Left colon (tissue), 2 donors: ENCODE data around the gene KCNK17. TPM values are rescaled to one million over a fixed set of nuclear protein-coding genes. Genes with fewer than 3 reads are reported as not detected.
"Not testable (repeated sequence)": the region's sequence is repeated elsewhere in the genome, so short reads cannot be mapped to it uniquely, and the experiment has no call there.

Experiments
- ATAC-seq: fragments of 200-7000 bp; cut with Tn5 transposase; one replicate; pipeline ENCODE4 v1.9.1; 2020; ENCODE audit warnings: mild to moderate bottlenecking, moderate library complexity
- DNase-seq, 2 donors: peaks; one replicate each; pipeline ENCODE4 v3.0.0-alpha.2; 2020
- intact Hi-C, 2 donors: fragments of 100-400 bp; cut with DNase I in 1 of 2; cut with micrococcal nuclease in 1 of 2; formaldehyde crosslinking; loops; one replicate each; pipeline versions ENCODE4 v1.11.2 to v1.14.0; 2022; cut with DNase I, micrococcal nuclease
- total RNA-seq, 2 donors: library from RNA; stranded (reverse); fragmentation: NEBNext Ultra II Directional; extraction: Animal tissue kit (Norgen Biotek cat#: 25700); gene quantifications; one replicate each; pipeline ENCODE4 v1.2.1, GENCODE V29; 2021
- donor health status: DM: no; HTN: no; CAD: no.
- donor health status: DM: yes; HTN: yes; CAD: no.

KCNK17 gene
- total RNA-seq, 2 donors from 2014 or later = 0.14 to 0.18 TPM

- intact Hi-C loops = loop anchor here in 1 of 2 donors (10.0 kb wide), 2 partner anchors 333 to 433 kb away; no protein-coding TSS in a partner anchor
- ATAC-seq (no peak), DNase-seq (no peak)
Observed at GRCh38 chr6:39307462-39307861, 6.8 kb downstream of the KCNK17 start.

DNA sequence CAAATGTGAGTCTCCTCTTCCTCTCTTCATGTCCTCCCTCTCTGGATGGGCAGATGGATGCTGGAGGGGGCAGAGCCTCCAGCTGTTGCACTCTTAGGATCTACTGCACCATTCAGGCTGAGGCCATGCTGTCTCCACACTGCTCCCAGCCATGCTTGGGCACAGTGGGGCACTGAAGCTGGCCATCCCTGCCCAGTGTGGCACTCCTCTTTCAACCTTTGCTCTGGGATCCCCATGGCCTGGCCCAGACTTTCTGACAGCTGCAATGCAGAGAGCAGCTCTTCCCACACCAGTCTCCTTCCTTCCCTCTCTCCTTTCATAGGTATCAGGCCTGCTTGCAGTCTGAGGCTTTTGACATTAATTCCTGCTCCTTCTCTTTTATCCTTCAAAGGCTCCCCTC is 9.3 kb downstream of the KCNK17 start:
- intact Hi-C loops = loop anchor here (5.0 to 10.0 kb wide), 3 partner anchors 138 to 430 kb away; no protein-coding TSS in a partner anchor
- no peak for DNase-seq
- peak; percentile 47 for ATAC-seq

- ATAC-seq (peak; percentile 11), DNase-seq (no peak)
- intact Hi-C loops = loop anchor here (5.0 to 10.0 kb wide), 3 partner anchors 136 to 429 kb away; no protein-coding TSS in a partner anchor
Observed at GRCh38 chr6:39303425-39304153, 10.6 kb downstream of the KCNK17 start.

DNA sequence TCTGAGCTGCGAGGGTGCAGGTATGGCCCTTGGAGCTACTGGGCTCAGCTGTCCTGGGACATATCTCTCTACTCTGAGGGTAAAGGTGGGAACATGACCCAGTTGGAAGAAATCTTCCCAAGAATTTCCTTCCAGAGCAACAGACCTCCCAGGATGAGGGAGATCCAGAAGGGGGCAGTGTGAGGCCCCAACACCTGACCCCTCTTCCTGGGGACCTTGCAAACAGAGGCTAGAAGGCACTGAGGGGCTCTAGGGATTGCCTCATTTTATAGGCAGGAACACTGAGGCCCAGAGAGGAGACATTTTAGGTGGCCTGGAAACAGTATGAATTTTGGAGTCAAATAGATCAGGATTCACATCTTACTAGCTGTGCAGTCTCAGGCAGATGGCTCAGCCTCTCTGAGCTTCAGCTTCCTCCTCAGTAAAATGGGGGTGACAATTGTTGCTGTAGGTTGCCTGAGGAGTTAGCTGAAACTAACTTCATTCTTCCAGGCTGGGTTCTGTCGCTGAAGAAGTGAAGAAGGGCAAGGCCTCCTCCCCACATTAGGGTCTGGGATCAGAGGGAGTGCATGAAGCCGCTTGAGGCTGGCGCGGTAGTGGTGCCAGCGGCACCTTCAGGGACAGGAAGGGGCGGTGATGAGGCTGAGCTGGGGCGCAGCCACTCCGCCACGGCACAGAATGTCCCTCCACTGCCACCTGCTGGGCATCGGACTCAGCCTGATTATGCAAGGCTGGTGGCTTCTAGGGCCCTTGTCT is 11.4 kb downstream of the KCNK17 start:
- peak; percentile 95 for ATAC-seq
- peak; percentile 78 to 97 for DNase-seq
- intact Hi-C loops = loop anchor here (5.0 to 10.0 kb wide), 3 partner anchors 136 to 428 kb away; no protein-coding TSS in a partner anchor

GRCh38 chr6:39302011-39302410 is 12.2 kb downstream of the KCNK17 start:
- ATAC-seq (no peak), DNase-seq (no peak)
- intact Hi-C loops = loop anchor here (5.0 to 10.0 kb wide), 3 partner anchors 135 to 427 kb away; no protein-coding TSS in a partner anchor

DNA sequence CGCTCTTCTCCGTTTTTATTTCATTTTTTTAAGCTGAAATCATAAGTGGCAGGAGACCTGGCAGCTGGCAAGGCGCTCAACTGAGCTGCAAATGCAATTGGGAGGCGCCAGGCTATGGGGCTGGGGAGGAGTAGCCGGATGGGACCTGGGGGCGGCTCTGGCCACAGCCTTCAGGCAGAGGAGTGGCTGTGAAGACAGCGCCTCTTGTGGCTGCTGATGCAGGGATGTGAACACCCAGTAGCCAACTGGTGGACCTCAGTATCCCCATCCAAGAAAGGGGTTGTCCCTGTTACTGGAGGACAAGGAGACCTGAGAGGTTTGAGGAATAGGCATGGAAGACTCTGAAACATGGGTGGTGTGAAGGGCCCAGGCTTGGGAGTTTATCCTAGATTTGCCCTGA is 12.6 kb downstream of the KCNK17 start:
- ATAC-seq (no peak), DNase-seq (no peak)
- intact Hi-C loops = loop anchor here (5.0 to 10.0 kb wide), 3 partner anchors 134 to 427 kb away; no protein-coding TSS in a partner anchor

GRCh38 chr6:39300739-39301138 is 13.5 kb downstream of the KCNK17 start:
- no peak for DNase-seq
- intact Hi-C loops = loop anchor here (5.0 to 10.0 kb wide), 3 partner anchors 133 to 426 kb away; no protein-coding TSS in a partner anchor
- no peak for ATAC-seq

GRCh38 chr6:39298061-39298460 is 16.2 kb downstream of the KCNK17 start:
- no peak for ATAC-seq
- no peak for DNase-seq

DNA sequence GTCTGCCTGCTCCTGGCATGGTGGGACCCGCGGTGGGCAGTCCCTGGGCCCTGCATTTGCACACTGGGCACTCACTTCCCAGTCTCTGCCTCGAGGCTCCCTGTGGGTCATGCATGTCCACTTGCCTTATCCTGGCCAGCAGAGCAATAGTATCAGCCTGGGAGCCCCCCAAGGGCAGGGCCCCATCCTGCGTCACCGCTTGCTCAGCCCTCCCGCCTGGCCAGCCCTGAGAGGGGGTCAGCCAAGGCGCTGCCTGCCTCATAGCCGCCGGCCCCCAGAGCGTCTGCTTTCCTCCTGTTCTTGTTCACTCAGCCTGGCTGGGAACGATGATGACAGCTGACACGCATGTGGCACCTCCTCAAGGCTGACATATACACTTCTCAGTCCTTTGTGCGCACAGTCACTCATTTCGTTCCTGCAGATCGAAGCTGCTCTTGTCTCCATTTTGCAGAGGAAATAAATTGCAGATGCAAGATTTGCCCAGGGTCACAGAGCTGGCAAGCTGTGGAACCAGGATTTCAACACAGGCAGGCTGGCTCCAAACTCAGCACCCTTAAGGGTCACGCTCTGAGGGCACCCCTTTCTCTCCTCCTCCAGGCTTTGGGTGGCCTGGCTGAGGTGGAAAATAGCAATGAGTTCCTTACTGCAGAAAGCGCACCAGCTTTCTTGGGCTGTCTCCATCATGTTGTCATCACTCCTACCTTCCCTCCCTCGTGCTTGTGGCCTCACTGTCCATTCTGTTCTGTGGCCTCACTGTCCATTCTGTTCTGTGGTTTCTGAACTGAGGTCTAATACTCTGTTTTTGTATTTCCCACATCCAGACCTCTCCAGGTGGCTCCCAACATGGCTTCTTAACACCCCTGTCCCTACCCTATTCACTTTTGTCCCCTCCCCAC is 17.2 kb downstream of the KCNK17 start:
- no peak for DNase-seq
- intact Hi-C loops = no loop called here
- no peak for ATAC-seq

More at GRCh38 chr6:39298061-39298460, 16.2 kb downstream of the KCNK17 start:
- intact Hi-C loops = no loop called here

DNA sequence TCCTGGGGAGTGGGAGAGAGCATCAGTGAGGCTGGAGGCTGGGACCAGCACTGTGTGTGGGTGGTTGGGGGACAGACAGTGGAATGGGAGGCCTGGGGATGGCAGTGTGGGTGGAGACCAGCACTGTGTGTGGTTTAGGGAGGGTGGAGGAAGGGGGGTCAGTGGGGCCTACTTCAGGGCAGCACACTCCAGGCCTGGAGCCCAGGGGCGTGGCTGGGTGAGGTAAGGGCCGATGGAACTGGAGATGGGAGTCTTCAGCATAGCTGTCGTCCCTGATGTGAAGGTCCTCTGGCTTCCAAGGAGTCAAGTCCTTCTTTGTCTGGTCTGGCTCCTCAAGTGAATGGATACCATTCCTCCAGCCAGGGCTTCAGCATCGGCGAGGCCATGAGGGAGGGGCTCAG is 18.6 kb downstream of the KCNK17 start:
- DNase-seq (no peak), ATAC-seq (peak; percentile 61)
- intact Hi-C loops = no loop called here

DNA sequence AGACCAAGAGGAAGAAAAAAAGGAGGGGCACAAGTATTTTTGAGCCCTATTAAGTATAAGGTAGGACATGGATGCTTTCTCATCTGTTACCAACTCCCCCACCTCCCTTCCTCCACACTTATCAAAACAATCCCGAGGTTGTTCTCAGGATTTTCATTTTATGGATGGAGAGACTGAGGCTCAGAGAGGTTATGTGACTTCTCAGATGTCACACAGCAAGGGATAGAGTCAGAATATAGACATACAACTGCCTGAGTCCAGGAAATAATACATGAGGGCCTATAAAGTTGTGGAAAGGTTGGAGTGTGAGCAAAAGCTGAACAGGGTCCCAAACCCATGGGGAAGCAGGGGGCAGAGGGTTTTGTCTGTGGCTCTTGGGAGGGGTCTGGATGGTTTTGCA is 19.3 kb downstream of the KCNK17 start:
- intact Hi-C loops = no loop called here
- no peak for ATAC-seq
- no peak for DNase-seq

DNA sequence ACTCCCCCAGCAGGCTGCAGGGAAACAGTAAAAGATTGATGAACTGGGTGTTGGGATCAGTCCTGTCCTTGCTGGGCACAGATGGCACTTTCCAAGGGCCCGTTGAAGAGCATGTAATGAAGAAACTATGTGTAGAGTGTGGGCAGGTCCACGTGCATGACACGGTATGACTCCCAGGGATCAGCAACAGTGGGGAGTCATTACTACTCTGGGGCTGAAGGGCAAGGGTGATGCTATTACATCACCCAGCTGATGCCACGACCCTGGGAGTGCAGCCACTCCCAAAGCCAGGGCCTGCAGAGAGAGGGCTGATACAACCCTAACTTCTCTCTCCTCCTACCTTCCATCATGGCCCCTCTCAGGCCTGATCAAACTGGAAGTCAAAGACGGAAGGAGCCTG is 20.1 kb downstream of the KCNK17 start:
- ATAC-seq (peak; percentile 29), DNase-seq (no peak)
- intact Hi-C loops = no loop called here

- DNase-seq (no peak), ATAC-seq (no peak)
- intact Hi-C loops = no loop called here
Observed at GRCh38 chr6:39292637-39293036, 21.6 kb downstream of the KCNK17 start.

- ATAC-seq (peak; percentile 93), DNase-seq (no peak)
- intact Hi-C loops = no loop called here
Observed at GRCh38 chr6:39289490-39289889, 24.7 kb downstream of the KCNK17 start.

- intact Hi-C loops = no loop called here
- no peak for ATAC-seq
- DNase-seq = no peak
Observed at GRCh38 chr6:39287601-39288000, 26.6 kb downstream of the KCNK17 start.

DNA sequence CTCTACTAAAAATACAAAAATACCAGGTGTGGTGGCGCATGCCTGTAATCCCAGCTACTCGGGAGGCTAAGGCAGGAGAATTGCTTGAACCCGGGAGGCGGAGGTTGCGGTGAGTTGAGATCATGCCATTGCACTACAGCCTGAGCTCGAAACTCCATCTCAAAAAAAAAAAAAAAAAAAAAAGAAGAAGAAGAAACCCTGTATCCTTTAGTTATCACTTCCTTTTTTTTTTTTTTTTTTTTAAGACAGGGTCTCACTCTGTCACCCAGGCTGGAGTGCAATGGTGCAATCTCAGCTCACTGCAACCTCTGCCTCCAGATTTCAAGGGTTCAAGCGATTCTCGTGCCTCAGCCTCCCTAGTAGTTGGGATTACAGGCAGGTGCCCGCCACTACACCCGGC is 27.6 kb downstream of the KCNK17 start:
- ATAC-seq, DNase-seq, intact Hi-C loops: not testable (repeated sequence)

DNA sequence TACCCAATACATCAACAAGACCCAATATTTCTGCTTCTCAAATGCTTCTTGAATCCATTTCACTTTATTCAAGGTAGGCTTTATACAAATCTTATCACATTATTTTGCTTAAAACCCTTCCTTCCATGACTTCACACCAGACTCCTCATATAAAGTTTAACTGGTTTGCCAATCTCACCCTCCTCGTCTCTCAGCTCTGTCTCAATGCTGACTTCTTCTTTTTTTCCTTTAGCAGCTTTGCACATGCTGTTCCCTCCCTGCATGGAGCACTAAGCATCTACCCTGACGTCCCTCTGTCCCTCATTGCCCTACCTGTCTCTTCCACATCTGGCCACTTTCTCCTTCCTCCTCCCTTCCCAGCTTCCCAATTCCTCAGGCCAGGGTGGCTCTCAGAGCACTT is 31.4 kb downstream of the KCNK17 start:
- intact Hi-C loops = no loop called here
- no peak for ATAC-seq
- DNase-seq = no peak

DNA sequence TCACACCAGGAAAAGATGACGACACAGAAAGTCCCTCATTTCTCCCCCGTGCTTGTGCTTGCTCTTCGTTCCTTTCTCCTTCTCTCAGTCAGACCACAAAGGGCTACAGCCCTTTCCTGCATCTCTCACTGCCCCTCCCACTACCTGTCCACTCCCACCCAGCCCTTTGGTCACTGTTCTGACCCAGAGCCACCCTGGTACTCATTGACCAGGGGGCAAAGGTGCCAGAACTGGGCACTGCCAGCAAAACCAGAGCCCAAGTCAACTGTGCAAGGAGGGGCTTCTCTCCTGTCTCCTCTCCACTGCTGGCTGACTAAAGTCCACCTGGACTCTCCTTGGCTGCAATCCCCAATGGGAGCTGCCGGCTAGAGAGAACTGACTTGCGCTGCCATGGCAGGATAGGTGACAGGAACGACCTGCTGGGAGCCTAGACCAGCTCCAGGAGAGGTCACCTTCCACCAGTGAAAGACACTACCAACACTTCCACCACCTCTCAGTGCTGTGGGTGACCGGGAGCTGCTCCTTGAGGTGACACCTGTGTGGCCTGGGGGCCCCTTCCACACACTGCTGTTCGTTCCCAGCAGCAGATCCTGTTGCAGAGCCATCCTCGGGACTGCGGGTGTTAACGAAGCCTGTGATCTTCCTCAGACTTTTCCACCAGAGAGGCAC is 32.8 kb downstream of the KCNK17 start:
- ATAC-seq (peak; percentile 58), DNase-seq (peak; percentile 49 to 55)
- intact Hi-C loops = no loop called here
